GM19452 (cell line): ENCODE data around the gene RFX2.
"Not testable (repeated sequence)": the region's sequence is repeated elsewhere in the genome, so short reads cannot be mapped to it uniquely, and the experiment has no call there.

Source experiments
- ATAC-seq: cut with Tn5 transposase; IDR thresholded peaks from one replicate; pipeline ENCODE4 v1.9.1; 2021; ENCODE audit not compliant: unreplicated experiment

RFX2 gene

GRCh38 chr19:6017576-6017975, 92.7 kb downstream of the RFX2 start:
- ATAC-seq = no peak

- ATAC-seq = no peak
These were observed 94.3 kb downstream of the RFX2 start for GRCh38 chr19:6015841-6016545.

- ATAC-seq = no peak
These were observed 95.7 kb downstream of the RFX2 start for GRCh38 chr19:6014551-6015135.

GRCh38 chr19:6012426-6013170, 97.7 kb downstream of the RFX2 start:
- ATAC-seq = no peak

GRCh38 chr19:6011794-6012193, 98.5 kb downstream of the RFX2 start:
- ATAC-seq = no peak

GRCh38 chr19:6011206-6011605, 99.1 kb downstream of the RFX2 start:
- no peak for ATAC-seq

GRCh38 chr19:6010107-6010506, 100.2 kb downstream of the RFX2 start:
- ATAC-seq = no peak

GRCh38 chr19:6007866-6008265, 102.4 kb downstream of the RFX2 start:
- no peak for ATAC-seq

- ATAC-seq = no peak
These were observed 103.4 kb downstream of the RFX2 start for GRCh38 chr19:6006896-6007295.

- not testable (repeated sequence) for ATAC-seq
These were observed 104.2 kb downstream of the RFX2 start for GRCh38 chr19:6006070-6006446.

- ATAC-seq = no peak
These were observed 104.8 kb downstream of the RFX2 start for GRCh38 chr19:6005321-6006069.

- ATAC-seq = no peak
These were observed 106.3 kb downstream of the RFX2 start for GRCh38 chr19:6003976-6004375.

- no peak for ATAC-seq
These were observed 107.7 kb downstream of the RFX2 start for GRCh38 chr19:6002591-6002990.

GRCh38 chr19:6000228-6000847, 110.0 kb downstream of the RFX2 start:
- ATAC-seq = no peak

- no peak for ATAC-seq
These were observed 110.6 kb downstream of the RFX2 start for GRCh38 chr19:5999693-6000092.

- ATAC-seq = no peak
These were observed 112.9 kb downstream of the RFX2 start for GRCh38 chr19:5997371-5997770.

GRCh38 chr19:5996623-5997320, 113.5 kb downstream of the RFX2 start:
- ATAC-seq = no peak

GRCh38 chr19:5996102-5996501, 114.2 kb downstream of the RFX2 start:
- ATAC-seq = no peak

- ATAC-seq = no peak
These were observed 114.7 kb downstream of the RFX2 start for GRCh38 chr19:5995606-5996005.

- ATAC-seq = no peak
These were observed 115.7 kb downstream of the RFX2 start for GRCh38 chr19:5994405-5995165.
